CD8-positive, alpha-beta memory T cell (primary cell): ENCODE data around the gene ELN. TPM values are rescaled to one million over a fixed set of nuclear protein-coding genes. Genes with fewer than 3 reads are reported as not detected.
A peak's percentile ranks its signal among the peaks of the same experiment; 100 is the strongest.

Experiments used
- CTCF ChIA-PET: fragments of 350-600 bp; sonication (Branson Sonifier 250); formaldehyde crosslinking; loops from one replicate; lab custom pipeline; 2021; ENCODE audit warnings: antibody characterized with exemption; lab: Charles Lee
- POLR2A ChIA-PET: fragments of 350-600 bp; sonication (Branson Sonifier 250); formaldehyde crosslinking; loops from one replicate; lab custom pipeline; 2021; ENCODE audit warnings: antibody characterized with exemption; lab: Charles Lee
- DNase-seq, 5 donors: peaks; one replicate each; pipeline versions ENCODE4 v3.0.0 to v3.0.0-alpha.2; 2020 to 2022; ENCODE audit warnings: mixed read lengths in 1 of 5
- H3K27ac ChIP-seq: one replicate; pipeline ENCODE4 v1.7.0; 2013; ENCODE audit warnings: low read depth, mild to moderate bottlenecking, low read length, moderate library complexity
- H3K27me3 ChIP-seq: 2 replicates; pipeline ENCODE4 v1.7.0; 2013; ENCODE audit warnings: low read length, mild to moderate bottlenecking; ENCODE audit not compliant: insufficient read depth, poor library complexity, severe bottlenecking
- H3K36me3 ChIP-seq: 2 replicates; pipeline ENCODE4 v1.7.0; 2013; ENCODE audit warnings: mild to moderate bottlenecking, low read length, moderate library complexity; ENCODE audit not compliant: insufficient read depth
- H3K4me1 ChIP-seq: 2 replicates; pipeline ENCODE4 v1.7.0; 2013; ENCODE audit warnings: mild to moderate bottlenecking, low read length, moderate library complexity; ENCODE audit not compliant: insufficient read depth
- H3K4me3 ChIP-seq: 2 replicates; pipeline ENCODE4 v1.7.0; 2013; ENCODE audit warnings: mild to moderate bottlenecking, low read length
- H3K9me3 ChIP-seq: 2 replicates; pipeline ENCODE4 v1.7.0; 2013; ENCODE audit warnings: mild to moderate bottlenecking, low read length
- H3K27ac Mint-ChIP-seq, 8 donors: one replicate each; pipeline ENCODE4 v1.8.0; 2020 to 2021; ENCODE audit warnings: mixed read lengths in 8 of 8, mild to moderate bottlenecking in 6 of 8, inconsistent platforms in 3 of 8, moderate library complexity in 3 of 8
- H3K27me3 Mint-ChIP-seq, 2 donors: one replicate each; pipeline ENCODE4 v1.8.0; 2020 to 2021; ENCODE audit warnings: mixed read lengths in 2 of 2, mild to moderate bottlenecking in 1 of 2, moderate library complexity in 1 of 2
- H3K36me3 Mint-ChIP-seq, 3 donors: one replicate each; pipeline ENCODE4 v1.8.0; 2020 to 2021; ENCODE audit warnings: mixed read lengths in 3 of 3, inconsistent platforms in 1 of 3, mild to moderate bottlenecking in 1 of 3
- H3K4me1 Mint-ChIP-seq, 3 donors: one replicate each; pipeline ENCODE4 v1.8.0; 2020 to 2021; ENCODE audit warnings: mixed read lengths in 3 of 3, inconsistent platforms in 1 of 3, mild to moderate bottlenecking in 1 of 3
- H3K4me3 Mint-ChIP-seq, 7 donors: one replicate each; pipeline ENCODE4 v1.8.0; 2020 to 2021; ENCODE audit warnings: mixed read lengths in 7 of 7, mild to moderate bottlenecking in 6 of 7, moderate library complexity in 4 of 7, inconsistent platforms in 2 of 7
- H3K9me3 Mint-ChIP-seq, 5 donors: one replicate each; pipeline ENCODE4 v1.8.0; 2020 to 2022; ENCODE audit warnings: mixed read lengths in 5 of 5, mild to moderate bottlenecking in 3 of 5, moderate library complexity in 2 of 5, inconsistent platforms in 1 of 5
- polyA plus RNA-seq: library from polyadenylated mRNA; unstranded; fragments of 300-500 nt; fragmentation: Illumina TruSeq; gene quantifications from one replicate; pipeline ENCODE4 v1.2.3, GENCODE V29; 2021
- total RNA-seq, 2 experiments: library from RNA; stranded (reverse); gene quantifications; one replicate each; pipeline ENCODE4 v1.2.3, GENCODE V29; 2021

Gene ELN
- total and polyA plus RNA-seq, 3 experiments from 2014 or later: not detected

- Histone ChIP-seq H3K9me3 (no peaks in the 10 kb centered on the region), H3K4me3 (no peak overlapping the region), H3K36me3 (no peaks in the 10 kb centered on the region), H3K27ac (no peak overlapping the region), H3K27me3 (no peaks in the 10 kb centered on the region), H3K4me1 (no peaks in the 10 kb centered on the region)
- H3K4me1 Mint-ChIP-seq: peaks cover 0 to 2% (median 0%) of the 10 kb centered on the region in 3 donors
- H3K27me3 Mint-ChIP-seq: peaks cover 0 to 8% of the 10 kb centered on the region in 2 donors
- CTCF ChIA-PET: no interaction called here
- H3K27ac Mint-ChIP-seq: no peak overlapping the region
- H3K9me3 Mint-ChIP-seq: no peaks in the 10 kb centered on the region
- no peak for DNase-seq
- H3K36me3 Mint-ChIP-seq: no peaks in the 10 kb centered on the region
- no peak overlapping the region for H3K4me3 Mint-ChIP-seq
- POLR2A ChIA-PET: no interaction called here
Measured at GRCh38 chr7:74051193-74051592, 23.2 kb downstream of the ELN start.

GRCh38 chr7:74051629-74052410 lies 23.8 kb downstream of the ELN start:
- no peaks in the 10 kb centered on the region for H3K36me3 Mint-ChIP-seq
- peaks cover 0 to 2% (median 0%) of the 10 kb centered on the region in 3 donors for H3K4me1 Mint-ChIP-seq
- no peak for DNase-seq
- Histone ChIP-seq H3K27ac (no peak overlapping the region), H3K36me3 (no peaks in the 10 kb centered on the region), H3K4me1 (no peaks in the 10 kb centered on the region), H3K9me3 (no peaks in the 10 kb centered on the region), H3K4me3 (no peak overlapping the region), H3K27me3 (no peaks in the 10 kb centered on the region)
- H3K27me3 Mint-ChIP-seq: peaks cover 0 to 12% of the 10 kb centered on the region in 2 donors
- peak overlapping the region in 1 of 8 donors; percentile 2 for H3K27ac Mint-ChIP-seq
- POLR2A ChIA-PET: no interaction called here
- CTCF ChIA-PET: no interaction called here
- H3K4me3 Mint-ChIP-seq: no peak overlapping the region
- H3K9me3 Mint-ChIP-seq: no peaks in the 10 kb centered on the region

GRCh38 chr7:74052628-74053027 lies 24.7 kb downstream of the ELN start:
- ChIA-PET CTCF (interaction anchor here (1.3 kb wide), 1 partner anchor 26 kb away, joined by 3 read pairs; no protein-coding TSS in a partner anchor), POLR2A (no interaction called here)
- no peak overlapping the region for H3K4me3 ChIP-seq
- Mint-ChIP-seq H3K4me3 (no peak overlapping the region), H3K4me1 (peaks cover 0 to 2% (median 0%) of the 10 kb centered on the region in 3 donors), H3K36me3 (no peaks in the 10 kb centered on the region), H3K9me3 (no peaks in the 10 kb centered on the region), H3K27me3 (peaks cover 0 to 12% of the 10 kb centered on the region in 2 donors), H3K27ac (peak overlapping the region in 2 of 8 donors; percentile 48 to 81)
- H3K36me3 ChIP-seq: no peaks in the 10 kb centered on the region
- DNase-seq: no peak
- no peak overlapping the region for H3K27ac ChIP-seq
- no peaks in the 10 kb centered on the region for H3K27me3 ChIP-seq
- no peaks in the 10 kb centered on the region for H3K9me3 ChIP-seq
- H3K4me1 ChIP-seq: no peaks in the 10 kb centered on the region

- Mint-ChIP-seq H3K4me3 (no peak overlapping the region), H3K27ac (no peak overlapping the region), H3K27me3 (peaks cover 8 to 14% of the 10 kb centered on the region in 2 donors), H3K36me3 (no peaks in the 10 kb centered on the region), H3K4me1 (peaks cover 0 to 2% (median 0%) of the 10 kb centered on the region in 3 donors), H3K9me3 (no peaks in the 10 kb centered on the region)
- peak in 1 of 5 donors; percentile 6 for DNase-seq
- H3K27me3 ChIP-seq: no peaks in the 10 kb centered on the region
- no peaks in the 10 kb centered on the region for H3K9me3 ChIP-seq
- no peaks in the 10 kb centered on the region for H3K4me1 ChIP-seq
- H3K4me3 ChIP-seq: no peak overlapping the region
- CTCF ChIA-PET: interaction anchor here (1.3 kb wide), 1 partner anchor 27 kb away, joined by 3 read pairs; no protein-coding TSS in a partner anchor
- POLR2A ChIA-PET: no interaction called here
- no peaks in the 10 kb centered on the region for H3K36me3 ChIP-seq
- no peak overlapping the region for H3K27ac ChIP-seq
Measured at GRCh38 chr7:74053589-74054186, 25.7 kb downstream of the ELN start.

GRCh38 chr7:74056096-74056915 lies 28.3 kb downstream of the ELN start:
- no peaks in the 10 kb centered on the region for H3K36me3 Mint-ChIP-seq
- no peak overlapping the region for H3K27ac Mint-ChIP-seq
- H3K9me3 Mint-ChIP-seq: no peaks in the 10 kb centered on the region
- ChIA-PET POLR2A (interaction anchor here (0.5 kb wide), 1 partner anchor 23 kb away, joined by 3 read pairs; no protein-coding TSS in a partner anchor), CTCF (interaction anchor here (0.7 kb wide), 1 partner anchor 23 kb away, joined by 3 read pairs; no protein-coding TSS in a partner anchor)
- no peaks in the 10 kb centered on the region for H3K9me3 ChIP-seq
- H3K4me1 Mint-ChIP-seq: peaks cover 0 to 2% (median 0%) of the 10 kb centered on the region in 3 donors
- no peak overlapping the region for H3K4me3 Mint-ChIP-seq
- DNase-seq: no peak
- no peaks in the 10 kb centered on the region for H3K27me3 ChIP-seq
- H3K27ac ChIP-seq: no peak overlapping the region
- peaks cover 14 to 19% of the 10 kb centered on the region in 2 donors for H3K27me3 Mint-ChIP-seq
- H3K36me3 ChIP-seq: no peaks in the 10 kb centered on the region
- no peaks in the 10 kb centered on the region for H3K4me1 ChIP-seq
- no peak overlapping the region for H3K4me3 ChIP-seq

GRCh38 chr7:74057216-74057925 lies 29.4 kb downstream of the ELN start:
- no peaks in the 10 kb centered on the region for H3K9me3 Mint-ChIP-seq
- Histone ChIP-seq H3K27me3 (no peaks in the 10 kb centered on the region), H3K36me3 (no peaks in the 10 kb centered on the region), H3K27ac (no peak overlapping the region), H3K4me3 (no peak overlapping the region), H3K9me3 (no peaks in the 10 kb centered on the region), H3K4me1 (no peaks in the 10 kb centered on the region)
- H3K4me1 Mint-ChIP-seq: peaks cover 5 to 9% (median 6%) of the 10 kb centered on the region in 3 donors
- no peak overlapping the region for H3K27ac Mint-ChIP-seq
- CTCF ChIA-PET: interaction anchor here (0.7 kb wide), 1 partner anchor 24 kb away, joined by 3 read pairs; no protein-coding TSS in a partner anchor
- DNase-seq: no peak
- H3K4me3 Mint-ChIP-seq: no peak overlapping the region
- POLR2A ChIA-PET: no interaction called here
- no peaks in the 10 kb centered on the region for H3K36me3 Mint-ChIP-seq
- H3K27me3 Mint-ChIP-seq: peaks cover 14 to 15% of the 10 kb centered on the region in 2 donors

- no peak overlapping the region for H3K4me3 Mint-ChIP-seq
- Histone ChIP-seq H3K27me3 (no peaks in the 10 kb centered on the region), H3K36me3 (no peaks in the 10 kb centered on the region), H3K4me3 (no peak overlapping the region), H3K27ac (no peak overlapping the region), H3K4me1 (no peaks in the 10 kb centered on the region), H3K9me3 (no peaks in the 10 kb centered on the region)
- H3K27me3 Mint-ChIP-seq: peaks cover 14 to 15% of the 10 kb centered on the region in 2 donors
- H3K27ac Mint-ChIP-seq: peak overlapping the region in 2 of 8 donors; percentile 55 to 57
- H3K9me3 Mint-ChIP-seq: no peaks in the 10 kb centered on the region
- ChIA-PET CTCF (interaction anchor here (1.5 kb wide), 1 partner anchor 148 kb away, joined by 3 read pairs; no protein-coding TSS in a partner anchor), POLR2A (no interaction called here)
- H3K4me1 Mint-ChIP-seq: peaks cover 4 to 9% (median 6%) of the 10 kb centered on the region in 3 donors
- H3K36me3 Mint-ChIP-seq: no peaks in the 10 kb centered on the region
- no peak for DNase-seq
Measured at GRCh38 chr7:74057987-74058386, 30.0 kb downstream of the ELN start.
